HG03159 (cell line): ENCODE results near the gene NFATC3.
A peak's percentile ranks its signal among the peaks of the same experiment; 100 is the strongest.

Experiments used
- ATAC-seq: cut with Tn5 transposase; IDR thresholded peaks from one replicate; pipeline ENCODE4 v1.9.1; 2021; ENCODE audit warnings: mild to moderate bottlenecking, moderate library complexity; ENCODE audit not compliant: unreplicated experiment

NFATC3 gene

DNA sequence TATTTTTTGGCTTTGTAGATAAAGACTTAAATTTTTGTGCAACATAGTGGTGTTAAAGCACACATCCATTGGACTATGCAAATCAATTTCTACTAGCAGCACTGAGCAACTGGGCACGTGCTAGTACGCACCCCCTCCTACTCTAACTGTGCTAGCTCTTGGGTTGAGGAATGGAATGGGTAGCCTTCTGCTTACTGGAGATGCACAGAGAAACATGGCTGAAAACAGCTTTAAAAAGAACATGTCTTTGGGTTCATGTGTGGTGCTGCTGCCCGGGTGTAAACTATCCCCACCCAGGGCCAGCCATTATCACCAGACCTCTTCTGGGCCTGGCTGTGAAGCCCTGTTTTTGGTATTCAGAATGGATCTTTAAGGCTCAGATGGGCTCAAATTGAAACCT is 143.5 kb downstream of the NFATC3 start:
- no peak for ATAC-seq

- no peak for ATAC-seq
Observed at GRCh38 chr16:68229431-68230175, 144.4 kb downstream of the NFATC3 start.

GRCh38 chr16:68230176-68230571 is 145.0 kb downstream of the NFATC3 start:
- no peak for ATAC-seq

- no peak for ATAC-seq
Observed at GRCh38 chr16:68230956-68231355, 145.8 kb downstream of the NFATC3 start.

- ATAC-seq = no peak
Observed at GRCh38 chr16:68231384-68232136, 146.4 kb downstream of the NFATC3 start.

- no peak for ATAC-seq
Observed at GRCh38 chr16:68232335-68232734, 147.2 kb downstream of the NFATC3 start.

GRCh38 chr16:68233085-68233834 is 148.1 kb downstream of the NFATC3 start:
- ATAC-seq = no peak

DNA sequence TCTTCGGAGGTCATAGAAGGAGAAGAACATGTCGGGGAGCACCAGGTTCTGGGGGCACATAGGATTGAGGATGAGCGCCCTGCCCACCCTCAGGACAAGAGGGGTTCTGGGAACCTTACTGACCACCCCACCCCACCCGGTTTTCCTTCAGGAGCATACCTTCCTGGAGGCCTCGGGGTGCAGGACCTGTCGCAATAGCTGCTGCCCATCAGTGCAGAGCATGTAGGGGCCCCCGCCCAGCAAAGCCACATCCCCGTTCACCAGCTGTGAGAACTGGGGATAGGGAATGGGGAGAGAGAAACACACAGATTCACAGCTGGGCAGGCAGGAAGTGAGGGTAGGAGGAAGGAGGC is 148.6 kb downstream of the NFATC3 start:
- no peak for ATAC-seq

DNA sequence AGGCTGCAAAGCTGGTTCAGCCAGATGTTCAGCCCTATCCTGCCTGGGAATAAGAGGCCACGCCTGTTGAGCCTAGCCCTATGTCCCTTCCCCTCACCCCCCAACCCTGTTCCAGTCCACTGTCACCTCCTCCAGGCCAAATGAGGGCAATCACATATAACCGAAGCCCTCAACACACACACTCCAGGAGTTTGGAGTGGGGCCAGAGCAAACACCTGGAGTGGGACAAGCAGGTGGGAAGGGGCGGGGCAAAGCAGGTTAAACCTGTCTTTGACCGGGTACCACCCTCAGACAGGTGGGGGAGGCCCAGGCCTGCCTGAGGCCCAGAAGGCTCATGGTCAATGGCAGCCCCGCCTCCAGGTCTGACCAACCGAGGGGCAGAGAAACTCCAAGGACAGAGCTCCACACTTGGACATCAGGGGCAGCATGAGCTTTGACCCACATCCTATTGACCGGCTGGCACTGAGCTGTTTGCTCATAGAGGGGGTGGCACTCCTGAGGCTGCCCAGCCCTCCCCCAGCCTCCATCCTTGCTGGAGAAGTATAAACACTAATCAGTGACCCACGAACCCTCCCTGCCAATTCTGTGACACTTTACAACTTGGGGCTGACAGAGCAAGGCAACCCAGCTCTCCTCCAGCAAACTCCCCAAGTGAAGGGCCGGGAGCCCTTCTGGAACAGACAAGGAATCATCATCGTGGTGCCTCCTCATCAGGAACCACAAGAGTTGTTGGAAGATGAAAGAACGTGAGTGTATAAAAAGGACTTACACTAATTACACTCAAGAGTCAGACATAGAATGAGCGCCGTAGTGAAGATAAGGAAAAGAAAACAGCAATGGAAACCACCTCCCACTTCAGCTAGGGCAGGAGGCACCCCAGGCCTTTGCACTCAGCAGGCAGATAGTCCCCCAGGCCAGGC is 149.3 kb downstream of the NFATC3 start:
- no peak for ATAC-seq

- ATAC-seq = no peak
Observed at GRCh38 chr16:68235108-68235886, 150.1 kb downstream of the NFATC3 start.

DNA sequence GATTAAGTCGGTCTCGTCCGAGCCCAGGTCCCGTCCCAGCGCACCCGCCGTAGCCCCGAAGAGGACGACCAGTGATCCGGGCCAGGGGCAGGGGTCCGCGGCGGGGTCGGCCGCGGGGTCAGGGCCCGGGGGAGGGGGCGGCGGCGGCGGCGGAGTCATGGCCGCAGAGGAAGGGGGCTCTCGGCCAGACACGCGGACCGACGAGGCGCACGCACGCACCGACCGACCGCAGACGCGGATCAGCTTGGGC is 150.6 kb downstream of the NFATC3 start, which contains the start of gene ESRP2:
Gene ESRP2, minus strand, starts transcription at position 241 of the 250 bp plus-strand sequence. Its CDS starts 82 bp downstream, at position 159.
- ATAC-seq = no peak

DNA sequence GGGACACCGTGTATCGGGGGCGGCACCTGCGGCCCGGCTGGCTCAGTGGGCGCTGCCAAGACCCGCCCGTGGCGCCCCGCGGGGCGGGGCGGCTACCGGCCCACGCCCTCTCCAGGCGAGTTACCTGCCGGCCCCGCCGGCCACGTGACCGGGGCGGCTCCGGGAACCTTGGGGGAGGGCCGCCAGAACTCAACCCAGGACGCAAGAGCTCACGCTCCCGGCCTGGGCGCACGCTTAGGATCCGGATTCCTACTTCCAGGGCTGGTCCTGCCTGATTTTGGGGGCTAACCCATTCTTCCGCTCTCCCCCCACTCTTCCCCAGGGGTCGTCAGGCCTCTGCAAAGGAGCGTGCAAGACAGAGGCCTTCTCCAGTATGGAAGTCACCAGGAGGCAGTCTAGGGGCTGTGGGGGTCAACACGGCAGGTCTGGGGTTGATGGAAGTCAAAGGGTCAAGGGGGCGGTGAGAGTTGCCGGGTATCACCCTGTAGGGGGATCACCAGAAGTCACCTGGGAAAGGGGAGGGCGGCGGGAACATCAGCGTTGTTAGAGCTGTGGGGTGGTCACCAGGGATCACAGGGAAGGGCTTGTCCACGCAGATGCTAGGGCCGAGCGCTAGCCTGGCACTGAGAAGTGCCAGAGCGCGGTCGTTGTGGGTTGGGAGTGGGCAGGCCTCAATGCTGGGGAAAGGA is 151.1 kb downstream of the NFATC3 start:
- no peak for ATAC-seq

- ATAC-seq = peak; percentile 10
Observed at GRCh38 chr16:68236826-68237242, 151.7 kb downstream of the NFATC3 start.

DNA sequence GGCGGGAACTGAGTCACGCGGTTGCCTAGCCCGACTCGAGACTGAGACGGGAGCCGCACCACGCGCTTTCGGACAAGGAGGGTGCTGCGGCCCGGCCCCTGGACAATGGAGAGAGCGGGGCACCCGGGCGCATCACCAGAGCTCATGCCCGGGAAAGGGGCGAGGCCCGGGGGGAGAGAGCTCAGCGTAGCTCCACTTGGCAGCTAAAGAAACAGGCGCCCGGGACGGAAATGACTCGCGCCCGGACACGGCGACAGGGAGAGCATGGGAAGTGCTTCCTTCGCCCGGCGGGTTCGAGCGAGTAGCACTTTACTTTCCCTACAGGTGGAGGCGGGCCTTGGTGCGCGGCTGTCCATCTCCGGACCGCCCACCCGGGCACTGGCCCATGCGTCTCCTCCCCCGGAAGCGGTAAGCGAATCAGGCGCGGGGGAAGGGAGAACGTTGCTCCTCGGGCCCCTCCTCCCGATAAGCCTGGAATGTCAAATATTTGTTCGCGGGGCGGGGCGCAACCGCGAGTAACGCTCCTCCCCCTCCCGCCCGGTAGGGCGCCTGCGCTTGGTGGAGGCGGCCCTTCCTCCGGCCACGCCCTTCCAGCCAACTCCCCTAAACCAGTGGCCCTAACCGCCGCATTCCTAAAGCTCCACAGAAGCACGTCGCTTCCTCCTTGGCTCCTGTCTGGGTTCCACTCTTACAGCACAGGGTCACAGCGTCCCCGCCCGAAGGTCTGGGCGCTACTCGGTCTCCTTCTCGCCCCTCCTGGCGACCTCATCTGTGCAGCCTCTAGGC is 152.3 kb downstream of the NFATC3 start:
- peak; percentile 75 for ATAC-seq

- no peak for ATAC-seq
Observed at GRCh38 chr16:68238029-68238345, 152.8 kb downstream of the NFATC3 start.

DNA sequence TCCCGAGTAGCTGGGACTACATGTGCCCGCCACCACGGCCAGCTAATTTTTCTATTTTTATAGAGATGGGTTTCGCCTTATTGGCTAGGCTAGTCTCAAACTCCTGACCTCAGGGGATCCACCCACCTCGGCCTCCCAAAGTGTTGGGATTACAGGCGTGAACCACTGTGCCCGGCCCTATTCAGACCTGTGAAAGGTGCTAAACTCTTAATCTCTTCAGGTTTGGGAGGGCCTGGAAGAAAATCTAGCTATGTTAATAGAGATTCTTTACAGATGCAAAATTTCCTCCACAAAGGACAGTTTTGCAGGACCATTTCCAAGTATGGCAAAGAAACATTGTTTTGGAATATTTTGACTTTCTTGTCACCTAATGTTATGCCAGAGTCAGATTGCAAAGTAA is 156.9 kb downstream of the NFATC3 start:
- no peak for ATAC-seq

- ATAC-seq = no peak
Observed at GRCh38 chr16:68242926-68243858, 158.0 kb downstream of the NFATC3 start.

DNA sequence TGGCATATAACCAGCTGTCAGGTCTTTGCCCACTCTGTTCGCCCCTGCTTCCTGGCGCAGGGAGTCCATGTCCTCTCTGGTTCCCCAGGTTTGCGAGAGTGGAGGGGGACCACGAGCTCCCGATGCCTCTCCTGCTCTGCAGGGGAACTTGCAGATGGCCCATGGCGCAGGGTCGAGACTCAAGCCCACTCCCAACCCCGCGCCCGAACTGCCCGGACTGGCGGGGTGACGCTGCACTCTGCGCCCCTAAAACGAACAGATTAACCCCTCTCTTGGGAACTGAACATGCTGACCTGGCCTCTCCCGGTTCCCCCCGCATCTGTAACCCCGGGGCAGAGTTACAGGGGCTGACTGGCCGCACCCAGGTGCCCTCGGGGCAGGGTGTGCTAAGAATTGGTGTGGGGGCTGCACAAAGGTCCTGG is 159.3 kb downstream of the NFATC3 start:
- ATAC-seq = no peak
